H1 (cell line): ENCODE measurements around the gene WFDC10B. TPM values are rescaled to one million over a fixed set of nuclear protein-coding genes. Genes with fewer than 3 reads are reported as not detected.

Experiments
- ATF3 ChIP-seq: IDR thresholded peaks from 2 replicates; pipeline ENCODE4 v1.6.1; 2011; ENCODE audit warnings: low read depth, mild to moderate bottlenecking, low read length; ENCODE audit not compliant: insufficient read depth
- CEBPB ChIP-seq: IDR thresholded peaks from 2 replicates; pipeline ENCODE4 v1.6.1; 2012; ENCODE audit warnings: low read depth, low read length
- E2F6 ChIP-seq: IDR thresholded peaks from 2 replicates; pipeline ENCODE4 v1.6.1; 2012; ENCODE audit warnings: inconsistent platforms
- EP300 ChIP-seq, 2 experiments: IDR thresholded peaks; 1 replicate in 1 of 2; 2 replicates in 1 of 2; pipeline ENCODE4 v1.6.1; 2011 to 2012; ENCODE audit warnings: low read depth in 2 of 2, low read length in 2 of 2, mild to moderate bottlenecking in 2 of 2, borderline replicate concordance in 1 of 2, inconsistent platforms in 1 of 2, moderate library complexity in 1 of 2
- JUND ChIP-seq: IDR thresholded peaks from 2 replicates; pipeline ENCODE4 v1.6.1; 2011; ENCODE audit warnings: mild to moderate bottlenecking, improper control_type of control experiment, low read length
- polyA plus RNA-seq, 7 experiments: library from polyadenylated mRNA; depleted of rRNA in 3 of 7; stranded (reverse) in 5 of 7; unstranded in 2 of 7; fragments of >200 nt in 5 of 7; fragments of 200-250 nt in 2 of 7; gene quantifications; 1 replicate in 5 of 7; 2 replicates in 1 of 7; 4 replicates in 1 of 7; pipeline versions ENCODE4 v1.2.1 to v1.2.3, GENCODE V29; 2011 to 2013; ENCODE audit warnings: missing spikeins in 2 of 7, mixed read lengths in 2 of 7
- total RNA-seq: library from RNA; stranded (reverse); fragmentation: NEBNext Ultra II Directional; extraction: Animal tissue kit (Norgen Biotek cat#: 25700); gene quantifications from 2 replicates; pipeline ENCODE4 v1.2.1, GENCODE V29; 2021

The WFDC10B gene
- total and polyA plus RNA-seq, 2 of the 8 experiments (the other 6 are each of a cell fraction or from before 2014, with no cell fraction given): 0.21 to 0.54 TPM

GRCh38 chr20:45639687-45640086 is 65.1 kb downstream of the WFDC10B start (continued):
- TF ChIP-seq ATF3 (no peak), CEBPB (no peak), JUND (no peak), EP300 (IDR thresholded peaks at IDR 0.05; ENCODE audit: borderline replicate concordance in 1 of 2, low read depth in 2 of 2, low read length in 2 of 2) (no peak), E2F6 (no peak)
